Transverse colon (tissue), 4 donors: ENCODE data around the gene SMC2. TPM values are rescaled to one million over a fixed set of nuclear protein-coding genes. Genes with fewer than 3 reads are reported as not detected.

ENCODE experiments used
- DNase-seq: peaks from one replicate; pipeline ENCODE4 v3.0.0-alpha.2; 2019
- H3K27ac ChIP-seq, 4 donors: fragments of 200-600 bp; sonication (generic); 2 replicates each; pipeline ENCODE4 v1.5.1; 2016 to 2018; ENCODE audit warnings: inconsistent platforms in 4 of 4
- H3K27me3 ChIP-seq: fragments of 200-600 bp; sonication (generic); 2 replicates; pipeline ENCODE4 v1.5.1; 2017; ENCODE audit warnings: inconsistent platforms
- H3K36me3 ChIP-seq, 4 donors: fragments of 200-600 bp; sonication (generic); 2 replicates each; pipeline ENCODE4 v1.5.1; 2017 to 2019; ENCODE audit warnings: inconsistent platforms in 4 of 4
- H3K4me1 ChIP-seq, 4 donors: fragments of 200-600 bp; sonication (generic); 2 replicates each; pipeline ENCODE4 v1.5.1; 2017 to 2020; ENCODE audit warnings: inconsistent platforms in 4 of 4
- H3K4me3 ChIP-seq, 4 donors: fragments of 200-600 bp; sonication (generic); 1 replicate in 1 of 4; 2 replicates in 3 of 4; pipeline versions ENCODE4 v1.5.1 to v1.6.1; 2017 to 2019; ENCODE audit warnings: inconsistent platforms in 4 of 4
- H3K9me3 ChIP-seq, 2 donors: fragments of 200-600 bp; sonication (generic); 2 replicates each; pipeline ENCODE4 v1.5.1; 2017 to 2019; ENCODE audit warnings: inconsistent platforms in 2 of 2
- EP300 ChIP-seq: sonication (generic); formaldehyde crosslinking; IDR thresholded peaks from one replicate; pipeline ENCODE4 v1.6.1; 2017; ENCODE audit warnings: antibody characterized with exemption, low read depth
- POLR2A ChIP-seq: fragments of 450-650 bp; IDR thresholded peaks from one replicate; pipeline ENCODE4 v1.6.1; 2016; ENCODE audit warnings: antibody characterized with exemption, mild to moderate bottlenecking, moderate library complexity
- POLR2AphosphoS5 ChIP-seq, 3 donors: sonication (generic); formaldehyde crosslinking; IDR thresholded peaks; one replicate each; pipeline ENCODE4 v1.6.1; 2016; ENCODE audit warnings: antibody characterized with exemption in 3 of 3
- WGBS, 2 donors: methylation state at CpG; one replicate each; pipeline ENCODE4 v1.1.5; 2018; ENCODE audit warnings: low coverage in 1 of 2; 5-methylcytosine and 5-hydroxymethylcytosine counted together
- in situ Hi-C, 4 donors: fragments of 200-750 bp; cut with MboI; loops; one replicate each; pipeline versions ENCODE4 v1.15.0 to v1.15.1; 2017; ENCODE audit warnings: low sequenced_read_pairs in 3 of 4, low pct_ligation_motif_present in 1 of 4, low pct_unique_long_range_greater_than_20kb in 1 of 4
- intact Hi-C: fragments of 100-400 bp; cut with DNase I; formaldehyde crosslinking; loops from one replicate; pipeline ENCODE4 v1.15.1; 2023; ENCODE audit warnings: low total_unique reads
- total RNA-seq, 4 donors: library from RNA; depleted of rRNA; stranded (reverse); fragments of >200 nt; gene quantifications; one replicate each; pipeline ENCODE4 v1.1.0, GENCODE V29; 2016
- TF ChIP-seq, protein P1 (sequence below), 5 experiments: fragments of 200-600 bp in 3 of 5; fragments of 450-650 bp in 2 of 5; sonication (generic) in 3 of 5; IDR thresholded peaks; 1 replicate in 2 of 5; 2 replicates in 3 of 5; pipeline ENCODE4 v1.5.1; 2016 to 2017; ENCODE audit warnings: antibody characterized with exemption in 5 of 5, inconsistent platforms in 3 of 5, mild to moderate bottlenecking in 2 of 5, moderate library complexity in 1 of 5

Gene SMC2
- total RNA-seq, 4 donors from 2014 or later: 3.0 to 12.1 (median 5.6) TPM

DNA sequence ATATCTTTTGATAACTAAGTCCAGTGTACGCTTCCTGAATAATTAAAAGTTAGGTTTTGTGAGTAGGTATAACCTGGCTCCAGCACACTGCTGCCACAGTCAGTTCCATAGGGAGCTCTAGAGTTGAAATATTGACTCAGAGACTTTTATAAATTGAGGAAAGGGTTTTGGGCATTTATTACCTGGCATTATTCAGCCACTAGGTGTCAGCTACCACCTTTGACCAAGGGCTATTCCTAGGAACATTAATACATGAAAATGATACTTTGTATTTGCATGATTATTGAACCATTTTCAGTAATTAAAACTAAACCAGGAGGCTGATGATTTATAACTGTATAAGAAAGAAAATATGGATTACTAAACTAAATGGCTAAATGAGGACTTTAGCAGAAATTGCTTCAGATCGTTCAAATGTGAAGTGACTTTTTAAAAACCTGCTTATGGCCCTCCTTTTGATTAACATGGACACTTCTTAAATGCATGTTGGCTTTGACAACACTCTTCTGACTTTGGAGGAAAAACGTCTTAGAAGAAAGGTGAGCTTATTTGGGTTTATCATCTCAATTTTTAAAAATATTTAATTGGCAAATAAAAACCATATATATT, 83.0 kb downstream of the SMC2 start:
- H3K36me3 ChIP-seq: no peaks in the 10 kb centered on the region
- no peak for DNase-seq
- H3K9me3 ChIP-seq: no peaks in the 10 kb centered on the region
- H3K4me3 ChIP-seq: no peak overlapping the region
- in situ Hi-C loops: loop anchor here in 3 of 4 donors (10.0 to 25.0 kb wide), 3 partner anchors 185 to 210 kb away; no protein-coding TSS in a partner anchor
- peaks cover 0 to 8% (median 0%) of the 10 kb centered on the region in 4 donors for H3K4me1 ChIP-seq
- TF ChIP-seq POLR2A: no peak
- TF ChIP-seq, protein P1, sequence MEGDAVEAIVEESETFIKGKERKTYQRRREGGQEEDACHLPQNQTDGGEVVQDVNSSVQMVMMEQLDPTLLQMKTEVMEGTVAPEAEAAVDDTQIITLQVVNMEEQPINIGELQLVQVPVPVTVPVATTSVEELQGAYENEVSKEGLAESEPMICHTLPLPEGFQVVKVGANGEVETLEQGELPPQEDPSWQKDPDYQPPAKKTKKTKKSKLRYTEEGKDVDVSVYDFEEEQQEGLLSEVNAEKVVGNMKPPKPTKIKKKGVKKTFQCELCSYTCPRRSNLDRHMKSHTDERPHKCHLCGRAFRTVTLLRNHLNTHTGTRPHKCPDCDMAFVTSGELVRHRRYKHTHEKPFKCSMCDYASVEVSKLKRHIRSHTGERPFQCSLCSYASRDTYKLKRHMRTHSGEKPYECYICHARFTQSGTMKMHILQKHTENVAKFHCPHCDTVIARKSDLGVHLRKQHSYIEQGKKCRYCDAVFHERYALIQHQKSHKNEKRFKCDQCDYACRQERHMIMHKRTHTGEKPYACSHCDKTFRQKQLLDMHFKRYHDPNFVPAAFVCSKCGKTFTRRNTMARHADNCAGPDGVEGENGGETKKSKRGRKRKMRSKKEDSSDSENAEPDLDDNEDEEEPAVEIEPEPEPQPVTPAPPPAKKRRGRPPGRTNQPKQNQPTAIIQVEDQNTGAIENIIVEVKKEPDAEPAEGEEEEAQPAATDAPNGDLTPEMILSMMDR (IDR thresholded peaks at IDR 0.05): peak; percentile 26 to 51 (median 43)
- intact Hi-C loops: no loop called here
- H3K27me3 ChIP-seq: no peaks in the 10 kb centered on the region
- H3K27ac ChIP-seq: no peak overlapping the region
- WGBS, 2 donors: 65 to 67% methylated on average over 2 to 3 of the region's 3 CpGs

DNA sequence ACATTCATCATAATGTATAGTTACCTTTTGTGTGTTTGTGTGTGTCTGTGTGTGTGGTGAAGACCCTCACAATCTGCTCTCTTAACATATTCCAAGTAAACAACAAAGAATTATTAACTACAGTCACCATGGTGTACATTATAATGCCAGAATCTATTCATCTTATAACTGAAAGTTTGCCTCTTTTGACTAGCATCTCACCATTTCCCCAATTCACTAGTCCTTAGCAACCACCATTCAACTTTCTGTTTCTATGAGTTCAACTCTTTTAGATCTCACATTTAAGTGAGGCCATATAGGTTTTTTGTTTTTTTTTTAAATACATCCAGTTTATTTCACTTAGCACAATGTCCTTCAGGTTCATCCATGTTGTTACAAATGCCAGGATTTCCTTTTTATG, 83.6 kb downstream of the SMC2 start:
- Histone ChIP-seq H3K9me3 (no peaks in the 10 kb centered on the region), H3K4me1 (peaks cover 0 to 8% (median 0%) of the 10 kb centered on the region in 4 donors), H3K36me3 (no peaks in the 10 kb centered on the region), H3K4me3 (no peak overlapping the region), H3K27ac (no peak overlapping the region), H3K27me3 (no peaks in the 10 kb centered on the region)
- intact Hi-C loops: no loop called here
- DNase-seq: no peak
- TF ChIP-seq, protein P1 (IDR thresholded peaks at IDR 0.05): no peak
- no peak for TF ChIP-seq EP300
- no peak for TF ChIP-seq POLR2A
- TF ChIP-seq POLR2AphosphoS5 (IDR thresholded peaks at IDR 0.05): no peak
- in situ Hi-C loops: loop anchor here in 3 of 4 donors (10.0 to 25.0 kb wide), 3 partner anchors 185 to 210 kb away; no protein-coding TSS in a partner anchor
